HTR-8/SVneo (cell line): Measurements from ENCODE around the gene PTPRK.
A peak's percentile ranks its signal among the peaks of the same experiment; 100 is the strongest.

ENCODE experiments used
- DNase-seq: peaks from one replicate; pipeline ENCODE4 v3.0.0; 2011; ENCODE audit warnings: low spot score, mixed read lengths; ENCODE audit not compliant: insufficient read length
- FAIRE-seq: peaks from 2 replicates; lab custom pipeline; 2011; peaks lifted over from hg19 to GRCh38; lab: Jason Lieb, UNC

Gene PTPRK

DNA sequence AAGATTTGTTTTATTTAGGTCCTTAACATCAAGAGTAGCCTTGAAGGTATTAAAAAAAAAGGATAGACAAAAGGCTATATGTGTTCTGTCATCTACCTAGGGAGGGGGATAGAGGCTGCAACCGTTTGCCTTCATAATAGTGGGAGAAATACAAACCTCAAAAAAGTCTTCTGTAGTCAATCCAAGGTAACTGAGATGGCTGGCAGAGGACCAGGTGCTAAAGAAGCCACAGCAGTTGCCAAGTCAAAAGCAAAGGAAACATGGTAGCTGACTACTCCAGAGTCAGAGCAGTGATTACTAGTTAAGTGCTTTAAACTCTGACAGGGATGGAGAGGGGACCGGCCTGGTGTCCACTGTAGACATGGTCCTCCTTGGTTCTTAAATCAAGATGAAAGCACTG, 249.4 kb downstream of the PTPRK start:
- FAIRE-seq: no peak
- no peak for DNase-seq

DNA sequence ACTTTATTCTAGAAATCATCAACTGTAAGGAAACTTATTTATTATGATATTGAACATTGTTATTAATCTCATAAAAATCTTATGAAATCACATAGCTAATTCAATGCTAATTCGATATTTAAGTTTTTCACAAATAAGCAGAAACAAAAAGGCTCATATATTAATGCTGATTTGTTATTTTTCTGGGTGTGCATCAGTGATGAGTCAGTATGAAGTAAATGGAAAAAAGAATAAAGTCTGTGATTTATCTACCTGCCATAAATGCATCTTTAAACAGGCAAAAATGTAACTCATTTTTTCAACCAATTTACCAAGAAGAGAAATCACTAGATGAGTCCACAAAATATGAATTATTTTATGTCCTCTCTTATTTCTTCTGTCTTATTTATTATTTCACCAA, 253.5 kb downstream of the PTPRK start:
- DNase-seq (no peak), FAIRE-seq (no peak)

DNA sequence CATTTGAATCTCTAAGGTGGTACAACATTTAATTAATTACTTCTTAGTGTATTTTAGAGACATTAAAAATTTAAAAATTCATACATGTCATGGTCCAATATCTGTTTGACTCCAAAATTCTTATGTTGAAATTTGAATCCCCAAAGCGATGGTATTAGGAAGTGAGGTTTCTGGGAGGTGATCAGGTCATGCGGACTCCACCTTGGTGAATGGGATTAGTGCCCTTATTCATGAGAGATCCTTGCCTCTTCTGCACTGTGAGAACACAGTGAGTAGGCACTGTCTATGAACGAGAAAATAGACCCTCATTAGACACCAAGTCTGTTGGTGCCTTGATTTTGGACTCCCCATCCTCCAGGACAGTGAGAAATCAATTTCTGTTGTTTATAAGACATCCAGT, 254.7 kb downstream of the PTPRK start:
- FAIRE-seq (peak; percentile 80), DNase-seq (no peak)

DNA sequence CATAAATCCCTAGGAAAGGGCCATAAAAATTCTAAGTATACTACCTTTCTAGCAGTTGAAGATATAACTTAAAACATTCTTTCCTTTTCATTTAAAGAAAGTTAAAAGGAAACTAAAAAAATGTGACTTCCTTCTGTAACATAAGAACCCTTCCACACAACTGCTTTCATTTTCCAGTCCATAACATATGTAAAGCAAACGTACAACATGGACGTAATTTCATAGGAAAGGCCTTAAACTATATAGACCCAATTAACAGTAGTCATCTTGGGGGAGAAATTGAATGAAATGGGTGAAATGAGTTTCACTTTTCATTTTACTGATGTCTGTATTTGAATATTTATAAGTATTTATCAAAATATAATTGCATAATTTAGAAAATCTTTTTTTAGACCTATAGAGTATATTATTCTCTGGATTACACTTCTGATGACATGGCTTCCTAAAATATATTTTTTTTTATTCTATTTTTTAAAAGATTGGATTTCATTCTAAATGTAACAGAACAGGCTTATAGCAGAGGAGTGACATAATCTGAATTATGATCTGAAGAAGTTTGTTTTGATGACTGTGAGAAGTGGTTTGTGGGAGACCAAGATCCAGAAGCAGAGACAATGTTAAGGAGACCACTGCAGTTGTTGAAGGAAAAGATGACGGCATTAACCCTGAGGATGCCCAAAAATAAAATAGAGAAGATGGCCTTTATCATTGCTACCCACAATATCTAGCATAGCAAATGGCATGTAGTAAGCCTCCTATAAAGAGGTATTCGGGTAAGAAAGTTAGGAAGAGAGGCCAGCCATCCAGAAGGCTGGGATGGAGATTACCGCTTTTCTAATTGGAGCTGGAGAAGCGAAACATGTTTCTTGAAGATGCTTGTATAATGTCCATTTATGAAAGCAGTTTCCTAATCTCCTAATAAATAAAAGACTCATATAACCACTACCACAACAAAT, 260.4 kb downstream of the PTPRK start:
- DNase-seq (no peak), FAIRE-seq (no peak)

DNA sequence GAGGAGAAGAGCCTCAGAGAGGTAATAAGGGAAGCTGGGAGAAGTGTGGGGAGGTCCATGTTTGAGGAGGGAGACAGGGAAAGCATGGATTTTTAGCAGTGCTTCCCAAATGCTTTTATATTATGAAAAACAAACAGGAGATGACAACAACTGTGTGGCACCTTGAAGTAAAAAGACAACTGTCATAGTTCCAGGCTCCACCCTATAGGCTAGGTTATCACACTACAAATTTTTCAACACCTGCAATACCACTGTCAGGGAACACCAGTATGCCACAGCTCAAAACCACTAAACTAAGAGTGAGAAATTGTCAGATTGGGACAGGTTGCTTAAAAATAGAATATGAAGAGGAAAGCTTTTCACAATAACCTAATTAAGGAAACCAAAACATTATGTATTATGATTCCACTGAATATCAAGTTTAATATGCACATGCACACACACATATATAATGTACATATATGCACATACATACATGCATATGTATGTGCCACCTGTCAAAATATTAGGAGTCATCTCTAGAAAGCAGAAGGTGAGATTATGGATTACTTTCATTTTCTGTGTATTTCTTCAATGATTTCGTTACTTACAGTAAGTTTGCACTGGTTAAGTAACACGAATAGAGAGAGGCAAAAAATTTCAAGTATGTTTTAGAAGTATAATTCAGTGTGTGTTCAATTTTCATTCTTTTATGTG, 261.2 kb downstream of the PTPRK start:
- FAIRE-seq (no peak), DNase-seq (no peak)

DNA sequence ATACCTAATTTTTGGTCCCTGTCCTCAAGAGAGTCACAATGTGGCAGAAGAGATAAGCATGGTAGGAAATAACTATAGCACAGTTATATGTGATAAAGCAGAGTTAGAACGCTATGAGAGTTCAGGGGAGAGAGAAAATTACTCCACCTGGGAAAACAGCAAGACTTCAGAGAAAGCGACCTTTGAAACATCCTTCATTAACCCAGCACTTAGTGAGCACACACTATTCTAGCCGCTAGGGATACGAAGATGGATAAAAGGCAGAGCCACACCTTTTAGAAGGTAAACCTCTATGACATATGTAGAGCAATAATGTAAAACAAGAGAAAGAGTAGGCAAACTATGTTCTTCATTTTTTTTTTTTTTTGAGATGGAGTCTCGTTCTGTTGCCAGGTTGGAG, 264.3 kb downstream of the PTPRK start:
- FAIRE-seq: no peak

DNA sequence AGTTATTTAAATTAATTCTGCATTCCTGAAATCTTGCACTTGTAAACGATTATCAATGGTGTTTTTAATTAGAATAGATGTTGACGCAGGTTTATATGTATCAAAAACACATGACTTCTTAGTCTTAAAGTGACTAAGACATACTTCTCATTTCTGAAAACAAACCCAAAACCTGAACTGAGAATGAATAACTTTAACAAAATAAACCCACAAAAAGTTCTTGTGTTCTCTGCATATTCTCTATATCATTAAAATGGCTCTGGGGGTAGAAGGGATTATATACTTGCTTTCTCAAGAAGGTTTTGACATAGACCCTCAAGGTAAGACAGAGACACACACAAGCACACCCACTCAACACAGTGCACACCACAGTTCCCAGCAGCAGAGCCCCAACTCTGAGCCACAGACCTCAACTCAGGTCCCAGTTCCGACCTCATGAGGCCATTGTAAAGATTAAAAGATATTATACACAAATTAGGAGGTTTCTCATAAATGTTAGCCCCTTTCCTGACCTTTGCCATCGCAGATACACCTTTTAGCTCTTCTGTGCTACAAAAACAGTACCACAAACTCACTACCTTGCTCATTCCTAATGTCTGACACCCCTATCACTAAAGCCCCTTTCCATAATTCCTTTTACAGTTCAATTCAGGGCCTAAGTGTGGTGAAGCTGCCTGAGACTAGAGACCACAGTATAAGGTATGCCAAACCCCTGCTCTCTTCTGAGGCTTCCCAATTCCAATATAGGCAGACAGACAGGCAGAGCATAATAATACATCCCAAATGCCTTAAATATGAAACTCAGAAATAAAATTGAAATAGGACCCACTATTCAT, 267.8 kb downstream of the PTPRK start:
- DNase-seq: no peak
- FAIRE-seq: no peak

More for the DNA sequence above, 264.3 kb downstream of the PTPRK start:
- DNase-seq: no peak

DNA sequence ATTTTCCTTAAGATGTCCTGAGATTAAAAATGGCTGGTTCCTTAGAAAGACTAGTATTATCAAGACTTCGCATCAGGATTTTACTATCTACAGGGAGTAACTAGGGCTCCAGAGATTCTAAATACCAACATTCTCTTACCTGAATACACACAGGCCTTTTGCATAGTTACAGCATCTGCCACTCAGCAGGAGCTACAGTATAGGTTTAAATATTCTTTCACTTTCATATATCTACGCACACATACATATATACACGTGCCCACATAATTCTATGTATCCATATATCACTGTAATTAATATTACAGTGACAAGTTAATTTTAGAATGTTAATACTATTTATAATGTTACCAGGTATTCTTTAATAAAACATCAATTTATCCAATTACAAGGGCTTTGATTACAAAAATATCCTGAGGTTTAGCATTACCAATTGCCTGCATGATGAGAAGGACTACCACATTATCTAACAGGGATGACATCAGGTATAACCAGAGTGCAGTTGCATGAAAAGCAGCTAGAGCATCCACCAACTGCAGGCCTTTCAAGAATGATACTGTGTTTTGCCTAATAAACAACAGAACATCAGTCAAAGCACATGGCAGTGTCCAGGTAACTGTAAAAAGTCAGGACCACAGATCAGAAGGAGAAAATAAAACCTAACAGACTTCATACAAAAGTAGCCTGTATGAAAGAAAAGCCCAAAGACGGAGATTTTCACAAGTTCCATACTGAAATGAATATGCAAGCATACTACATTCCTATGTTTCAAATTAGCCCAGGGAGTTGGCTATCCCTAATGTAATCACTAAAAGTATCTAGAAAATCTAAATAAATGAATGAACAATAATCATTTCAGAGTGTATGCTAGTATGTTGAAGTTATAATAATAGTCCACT, 268.7 kb downstream of the PTPRK start:
- DNase-seq (no peak), FAIRE-seq (no peak)

DNA sequence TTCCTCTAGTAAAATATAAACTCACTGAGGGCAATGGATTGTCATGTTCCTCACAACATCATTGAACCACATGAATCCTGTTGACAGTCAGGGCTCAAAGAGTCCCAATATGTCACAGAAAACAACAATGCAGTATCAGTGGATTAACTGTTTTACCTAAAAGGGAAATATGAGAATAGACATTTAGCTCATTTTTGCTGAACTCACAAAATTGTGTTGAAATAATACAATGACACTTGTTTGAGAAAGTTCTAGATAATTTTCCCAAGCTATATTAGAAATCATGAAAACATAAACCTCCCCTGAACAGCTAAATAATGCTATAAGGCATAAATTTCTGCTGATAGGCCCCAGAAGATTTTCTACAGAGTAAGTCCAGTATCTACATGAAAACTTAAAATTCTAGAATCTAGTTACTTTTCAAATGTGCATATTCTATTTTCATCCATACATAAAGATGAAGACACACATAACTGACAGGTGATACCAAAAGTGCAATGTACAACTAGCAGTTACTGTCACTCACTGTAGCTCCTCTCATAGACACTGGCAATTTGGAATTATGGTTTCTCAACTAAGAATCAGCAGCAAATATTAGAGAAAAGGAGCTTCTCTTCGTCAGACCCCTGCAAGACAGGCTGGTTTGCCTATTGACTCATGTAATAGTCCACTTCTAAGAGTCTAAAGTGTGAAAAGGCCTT, 269.9 kb downstream of the PTPRK start:
- DNase-seq: no peak
- no peak for FAIRE-seq

DNA sequence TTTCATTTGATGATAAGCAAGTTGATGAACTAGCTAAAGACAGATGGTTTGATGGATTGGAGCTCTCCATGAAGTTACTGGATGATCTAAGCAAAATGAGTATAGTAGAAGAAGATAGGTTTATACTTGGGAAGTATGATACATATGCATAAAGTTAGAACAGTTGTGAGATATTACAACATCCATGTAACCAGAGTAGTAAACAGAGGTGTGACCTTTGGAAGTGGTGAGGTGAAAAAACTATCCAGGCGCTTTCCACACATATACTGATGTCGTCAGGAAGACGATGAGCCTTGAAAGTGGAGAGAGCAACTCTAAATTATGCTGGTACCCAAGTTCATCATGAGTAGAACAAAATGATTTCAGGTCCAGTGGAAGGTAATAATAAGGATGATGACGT, 271.0 kb downstream of the PTPRK start:
- no peak for FAIRE-seq
- no peak for DNase-seq

DNA sequence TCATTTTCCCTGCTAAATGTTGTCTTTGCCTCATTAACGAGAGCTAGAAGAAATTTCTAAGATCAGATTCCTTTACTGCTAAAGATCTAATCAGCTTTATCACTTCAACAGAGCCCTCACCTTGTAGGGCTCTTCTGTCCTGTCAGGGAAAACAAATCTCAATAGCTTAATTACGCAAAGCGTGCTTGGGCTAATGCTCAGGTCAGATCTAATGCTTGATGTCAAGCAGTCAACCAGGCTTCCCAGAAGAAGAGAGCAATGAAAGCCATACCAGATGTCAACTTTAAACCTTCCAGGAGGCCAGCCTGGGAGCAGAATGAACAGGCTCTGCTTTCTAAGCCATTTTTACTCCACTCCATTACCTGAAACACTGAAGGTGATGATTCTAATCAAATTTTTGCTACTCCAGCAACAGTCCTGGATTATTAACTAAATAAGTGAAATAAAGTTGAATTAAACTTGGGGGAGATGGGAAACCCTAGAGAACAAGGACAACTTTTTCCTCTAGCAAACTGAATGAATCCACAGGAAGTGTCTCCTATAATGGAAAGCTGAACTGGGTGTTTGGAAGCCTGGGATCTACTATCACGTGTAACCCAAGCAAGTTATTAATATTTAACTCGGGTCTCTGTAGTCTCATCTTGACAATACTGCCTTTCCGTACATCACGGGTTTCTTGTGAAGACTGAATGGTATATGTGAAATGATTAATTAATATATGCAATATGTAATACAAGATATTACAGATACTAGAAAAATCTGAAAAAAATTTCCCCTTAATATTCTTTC, 273.7 kb downstream of the PTPRK start:
- FAIRE-seq: no peak
- no peak for DNase-seq

DNA sequence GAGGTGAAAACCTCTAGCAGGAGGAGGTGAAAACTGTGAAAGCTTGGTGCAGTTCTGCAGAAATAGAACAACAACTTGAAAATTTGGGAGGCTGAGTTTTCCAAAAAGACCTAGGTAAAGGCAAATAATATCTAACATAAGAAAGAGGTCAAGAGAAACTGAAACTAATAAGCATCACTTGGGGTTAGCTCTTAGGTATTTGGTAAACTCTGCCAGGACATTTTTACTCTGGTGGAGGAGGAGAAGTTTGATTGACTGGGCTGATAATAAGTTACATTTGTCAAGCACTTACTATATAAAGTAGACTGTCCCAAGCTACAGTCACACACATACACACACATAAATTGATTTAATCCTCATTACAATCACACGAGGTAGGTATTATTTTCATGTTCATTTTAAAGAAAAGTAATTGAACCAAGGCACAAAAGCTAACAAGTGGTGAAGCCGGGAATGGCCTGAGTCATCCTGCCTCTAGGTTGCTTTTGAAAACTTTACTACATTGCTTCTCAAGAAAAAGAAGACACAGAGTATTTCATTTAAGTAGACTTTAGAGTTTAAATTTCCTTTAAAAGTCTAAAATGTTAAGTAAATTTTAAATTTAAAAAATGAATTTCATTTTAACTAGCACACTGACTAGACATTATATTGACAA, 275.5 kb downstream of the PTPRK start:
- DNase-seq (no peak), FAIRE-seq (no peak)

DNA sequence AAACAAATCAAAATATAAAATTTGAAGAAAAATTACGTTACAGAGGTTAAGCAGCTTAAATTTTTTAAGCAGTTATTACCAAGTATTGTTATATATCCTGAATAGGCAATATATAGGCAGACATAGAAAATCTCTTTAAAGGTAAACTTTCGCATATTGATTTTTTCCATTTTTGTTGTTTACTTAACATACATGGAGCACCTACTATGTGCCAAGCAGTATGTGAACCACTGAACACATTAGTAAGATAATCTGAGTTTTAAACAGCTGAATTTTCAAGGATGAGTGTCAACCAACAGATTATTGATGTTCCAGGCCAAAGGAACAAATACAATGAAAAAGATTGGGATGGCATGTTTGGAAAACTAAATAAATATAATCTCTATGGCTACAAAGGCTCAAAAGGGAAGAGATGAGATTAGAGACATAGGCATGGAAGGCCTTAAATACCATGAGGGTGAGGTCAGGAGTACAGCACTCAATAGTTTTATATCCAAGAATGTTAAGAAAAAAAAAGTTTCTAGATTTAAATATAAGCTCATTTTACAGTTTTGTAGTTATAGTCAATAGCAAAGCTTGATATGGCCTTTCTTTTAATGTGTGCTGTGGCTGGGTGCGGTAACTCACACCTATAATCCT, 277.5 kb downstream of the PTPRK start:
- peak; percentile 3 for DNase-seq
- no peak for FAIRE-seq

DNA sequence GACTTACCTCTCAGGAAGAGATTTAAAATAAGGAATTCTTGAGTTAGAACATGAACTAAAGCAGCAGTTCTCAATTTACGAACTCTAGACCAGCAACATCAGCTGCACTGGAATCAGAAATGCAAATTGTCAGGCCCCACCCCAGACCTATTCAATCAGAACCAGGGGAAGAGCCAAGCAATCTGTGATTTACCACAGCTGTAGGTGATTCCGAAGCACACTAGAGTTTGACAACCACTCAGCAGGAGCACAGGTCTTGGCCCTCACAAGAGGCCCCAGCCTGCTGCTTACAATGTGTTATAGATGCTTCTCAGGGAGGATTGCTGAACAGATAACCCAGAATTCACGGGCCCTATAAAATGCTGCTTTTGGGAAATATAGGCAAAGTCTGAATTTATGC, 279.2 kb downstream of the PTPRK start:
- no peak for FAIRE-seq
- no peak for DNase-seq

DNA sequence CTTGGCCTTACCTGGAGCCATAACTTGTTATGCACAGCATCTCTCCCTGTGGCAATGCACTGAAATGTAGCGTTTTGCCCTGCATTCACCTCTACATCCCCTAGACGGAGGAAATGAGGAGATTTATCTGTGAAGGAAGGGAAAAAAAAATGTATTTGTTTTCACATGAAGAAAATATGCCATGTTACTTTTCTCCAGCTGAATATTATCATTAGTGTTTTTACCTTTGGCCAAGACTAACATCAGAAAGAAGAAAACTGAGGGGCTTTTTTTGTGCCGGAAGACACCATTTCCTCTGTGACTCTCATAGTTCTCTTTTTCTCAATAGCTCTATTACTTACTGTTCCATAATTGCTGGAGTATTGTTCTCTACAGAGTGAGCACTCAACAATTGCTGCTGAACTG, 280.4 kb downstream of the PTPRK start:
- FAIRE-seq: no peak
- no peak for DNase-seq

DNA sequence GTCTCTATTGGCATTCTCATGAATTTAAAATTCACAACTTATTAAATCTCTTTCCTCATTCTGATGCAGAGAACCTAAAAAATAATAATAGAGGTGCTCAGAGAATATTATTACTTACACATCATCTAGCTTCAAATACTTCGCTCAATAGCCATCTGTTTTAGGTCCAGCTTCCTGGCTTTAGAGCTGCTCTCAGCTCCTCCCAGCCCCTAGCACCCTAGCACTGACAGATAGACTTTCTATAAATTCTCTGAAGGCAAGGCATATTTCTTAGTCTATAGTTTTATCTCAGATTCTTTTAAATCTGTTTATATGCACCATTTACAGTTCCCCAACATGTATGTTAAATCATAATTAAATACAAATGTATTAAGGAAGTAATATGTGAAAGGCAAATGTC, 281.3 kb downstream of the PTPRK start:
- FAIRE-seq (no peak), DNase-seq (no peak)

DNA sequence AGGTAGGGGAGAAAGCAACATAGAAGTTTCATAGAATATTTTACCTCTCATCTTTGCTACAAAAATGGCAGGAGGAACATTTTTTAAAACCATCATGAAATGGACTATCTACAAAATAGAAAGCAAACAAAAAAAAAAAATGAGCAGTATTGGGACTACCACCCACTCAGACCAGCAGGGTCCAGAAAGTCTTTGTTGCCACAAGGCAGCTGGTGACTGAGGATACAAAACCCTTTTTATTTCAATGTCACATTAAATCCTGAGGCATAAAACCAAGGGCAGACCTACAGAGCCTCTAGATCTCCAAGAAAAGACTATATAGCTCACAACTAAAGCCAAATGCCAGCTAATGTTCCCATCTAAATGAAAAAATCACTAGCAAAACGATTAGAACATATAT, 282.2 kb downstream of the PTPRK start:
- FAIRE-seq: no peak
- DNase-seq: no peak
